ENCODE measurements around the gene SRSF10.
A peak's percentile ranks its signal among the peaks of the same experiment; 100 is the strongest.
"Not testable (repeated sequence)": the region's sequence is repeated elsewhere in the genome, so short reads cannot be mapped to it uniquely, and the experiment has no call there.

Gene SRSF10

DNA sequence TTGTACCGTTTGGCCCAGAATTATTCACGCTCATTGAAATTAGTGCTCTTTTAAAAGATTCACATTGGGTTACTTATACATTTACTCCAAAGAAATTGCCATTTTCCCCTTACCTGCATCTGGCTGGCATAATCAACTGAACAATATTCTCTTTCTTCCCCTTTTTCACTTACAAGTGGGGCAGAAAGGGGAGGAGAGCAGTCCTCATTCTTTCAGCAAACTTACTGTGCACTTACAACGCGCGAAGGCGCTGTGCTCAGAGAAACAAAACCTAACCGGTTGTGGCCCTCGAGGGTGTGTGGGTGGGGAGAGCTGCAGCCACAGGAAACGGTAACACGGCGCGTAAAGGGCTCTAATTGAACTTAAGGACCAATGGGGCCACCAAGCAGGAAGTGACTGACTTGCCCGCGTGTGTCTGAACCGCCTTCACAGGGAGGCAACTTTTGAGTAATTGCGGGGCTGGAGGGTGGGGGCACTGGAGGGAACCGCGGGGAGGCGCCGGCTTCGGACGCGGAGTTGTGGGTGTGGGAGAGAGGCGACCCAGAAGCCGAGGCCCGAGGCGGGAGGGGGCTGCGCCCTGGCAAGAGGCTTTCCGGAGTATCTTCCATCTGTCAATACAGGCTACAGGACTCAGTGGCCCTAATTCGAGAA, 21.2 kb downstream of the SRSF10 start:
- ATAC-seq: peak; percentile 78
- no peak for TF ChIP-seq ZNF70 (CRISPR knock-in tag; IDR thresholded peaks at IDR 0.05)
- TF ChIP-seq ZC3H10 (CRISPR knock-in tag; IDR thresholded peaks at IDR 0.05): no peak
- TF ChIP-seq GLIS3 (CRISPR knock-in tag; IDR thresholded peaks at IDR 0.05): no peak
- no peak for TF ChIP-seq ARNTL (CRISPR knock-in tag; IDR thresholded peaks at IDR 0.05; ENCODE audit: borderline replicate concordance, low read depth)
- TF ChIP-seq, protein P1, sequence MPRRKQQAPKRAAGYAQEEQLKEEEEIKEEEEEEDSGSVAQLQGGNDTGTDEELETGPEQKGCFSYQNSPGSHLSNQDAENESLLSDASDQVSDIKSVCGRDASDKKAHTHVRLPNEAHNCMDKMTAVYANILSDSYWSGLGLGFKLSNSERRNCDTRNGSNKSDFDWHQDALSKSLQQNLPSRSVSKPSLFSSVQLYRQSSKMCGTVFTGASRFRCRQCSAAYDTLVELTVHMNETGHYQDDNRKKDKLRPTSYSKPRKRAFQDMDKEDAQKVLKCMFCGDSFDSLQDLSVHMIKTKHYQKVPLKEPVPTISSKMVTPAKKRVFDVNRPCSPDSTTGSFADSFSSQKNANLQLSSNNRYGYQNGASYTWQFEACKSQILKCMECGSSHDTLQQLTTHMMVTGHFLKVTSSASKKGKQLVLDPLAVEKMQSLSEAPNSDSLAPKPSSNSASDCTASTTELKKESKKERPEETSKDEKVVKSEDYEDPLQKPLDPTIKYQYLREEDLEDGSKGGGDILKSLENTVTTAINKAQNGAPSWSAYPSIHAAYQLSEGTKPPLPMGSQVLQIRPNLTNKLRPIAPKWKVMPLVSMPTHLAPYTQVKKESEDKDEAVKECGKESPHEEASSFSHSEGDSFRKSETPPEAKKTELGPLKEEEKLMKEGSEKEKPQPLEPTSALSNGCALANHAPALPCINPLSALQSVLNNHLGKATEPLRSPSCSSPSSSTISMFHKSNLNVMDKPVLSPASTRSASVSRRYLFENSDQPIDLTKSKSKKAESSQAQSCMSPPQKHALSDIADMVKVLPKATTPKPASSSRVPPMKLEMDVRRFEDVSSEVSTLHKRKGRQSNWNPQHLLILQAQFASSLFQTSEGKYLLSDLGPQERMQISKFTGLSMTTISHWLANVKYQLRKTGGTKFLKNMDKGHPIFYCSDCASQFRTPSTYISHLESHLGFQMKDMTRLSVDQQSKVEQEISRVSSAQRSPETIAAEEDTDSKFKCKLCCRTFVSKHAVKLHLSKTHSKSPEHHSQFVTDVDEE (CRISPR knock-in tag; IDR thresholded peaks at IDR 0.05): 0 out of 2 replicates have a peak, but pooled peaks have one; percentile 41
- no peak for TF ChIP-seq ZNF8 (CRISPR knock-in tag; IDR thresholded peaks at IDR 0.05)
- TF ChIP-seq ISL1 (CRISPR knock-in tag; IDR thresholded peaks at IDR 0.05): 0 out of 2 replicates have a peak, but pooled peaks have one; percentile 9
- no peak for TF ChIP-seq OSR1 (CRISPR knock-in tag; IDR thresholded peaks at IDR 0.05)
- TF ChIP-seq RARB (CRISPR knock-in tag; IDR thresholded peaks at IDR 0.05): no peak
- TF ChIP-seq SNAI2 (CRISPR knock-in tag; IDR thresholded peaks at IDR 0.05): no peak
- TF ChIP-seq ESRRG (CRISPR knock-in tag; IDR thresholded peaks at IDR 0.05): no peak
- no peak for TF ChIP-seq TCF4 (CRISPR knock-in tag; IDR thresholded peaks at IDR 0.05; ENCODE audit: borderline replicate concordance)

DNA sequence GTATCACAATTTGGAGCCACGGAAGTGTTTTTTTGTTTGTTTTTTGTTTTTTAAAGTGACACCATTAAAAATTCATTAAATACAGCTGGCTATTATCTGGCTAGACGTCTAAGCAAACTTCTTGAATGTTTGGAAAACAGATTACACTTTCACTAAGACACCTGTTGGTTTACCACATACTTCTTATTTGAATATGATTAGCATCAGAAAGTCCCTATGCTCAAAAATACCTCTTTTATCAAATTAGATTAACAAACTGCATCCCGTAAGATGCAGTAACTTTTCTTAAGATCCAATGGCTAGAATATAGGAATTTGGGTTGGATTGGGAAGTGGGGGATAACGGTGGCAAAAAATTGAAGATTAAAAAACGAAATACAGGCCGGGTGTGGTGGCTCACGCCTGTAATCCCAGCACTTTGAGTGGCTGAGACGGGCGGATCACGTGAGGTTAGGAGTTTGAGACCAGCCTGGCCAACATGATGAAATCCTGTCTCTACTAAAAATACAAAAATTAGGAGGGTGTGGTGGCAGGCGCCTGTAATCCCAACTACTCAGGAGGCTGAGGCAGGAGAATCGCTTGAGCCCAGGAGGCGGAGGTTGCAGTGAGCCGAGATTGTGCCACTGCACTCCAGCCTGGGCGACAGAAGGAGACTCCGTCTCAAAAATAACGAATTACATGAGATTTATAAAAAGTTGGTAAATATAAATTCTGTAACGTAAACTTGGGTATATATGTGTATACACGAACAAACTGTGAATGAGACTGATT, 21.9 kb downstream of the SRSF10 start:
- not testable (repeated sequence) for ATAC-seq

DNA sequence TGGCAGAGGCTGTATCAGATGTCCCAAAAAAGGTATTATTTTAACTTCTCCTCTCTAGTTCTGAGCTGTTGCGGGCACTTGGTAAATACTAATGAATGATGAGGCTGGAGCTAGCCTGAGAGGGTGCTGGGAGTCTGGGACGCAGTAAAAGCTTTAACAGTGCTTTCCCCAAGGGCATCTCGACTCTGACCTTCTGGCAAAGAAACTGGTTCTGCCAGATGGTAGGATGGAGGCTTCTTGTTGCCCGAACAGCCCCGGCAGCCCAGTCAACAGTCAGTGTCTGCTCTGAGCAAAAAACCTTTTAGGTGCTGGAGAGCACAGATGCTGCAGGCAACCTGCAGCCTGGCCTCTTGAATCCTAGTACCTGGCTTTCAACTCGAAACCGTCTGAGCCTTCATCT, 23.0 kb downstream of the SRSF10 start:
- TF ChIP-seq ESRRG (CRISPR knock-in tag; IDR thresholded peaks at IDR 0.05) (no peak), ZNF70 (CRISPR knock-in tag; IDR thresholded peaks at IDR 0.05) (no peak), ZNF8 (CRISPR knock-in tag; IDR thresholded peaks at IDR 0.05) (no peak), RARB (CRISPR knock-in tag; IDR thresholded peaks at IDR 0.05) (no peak), BACH2 (CRISPR knock-in tag; IDR thresholded peaks at IDR 0.05; ENCODE audit: borderline replicate concordance) (no peak), GLIS3 (CRISPR knock-in tag; IDR thresholded peaks at IDR 0.05) (no peak), TCF4 (CRISPR knock-in tag; IDR thresholded peaks at IDR 0.05; ENCODE audit: borderline replicate concordance) (no peak), CSDC2 (CRISPR knock-in tag; IDR thresholded peaks at IDR 0.05) (no peak), SNAI2 (CRISPR knock-in tag; IDR thresholded peaks at IDR 0.05) (no peak)
- TF ChIP-seq, protein P2, sequence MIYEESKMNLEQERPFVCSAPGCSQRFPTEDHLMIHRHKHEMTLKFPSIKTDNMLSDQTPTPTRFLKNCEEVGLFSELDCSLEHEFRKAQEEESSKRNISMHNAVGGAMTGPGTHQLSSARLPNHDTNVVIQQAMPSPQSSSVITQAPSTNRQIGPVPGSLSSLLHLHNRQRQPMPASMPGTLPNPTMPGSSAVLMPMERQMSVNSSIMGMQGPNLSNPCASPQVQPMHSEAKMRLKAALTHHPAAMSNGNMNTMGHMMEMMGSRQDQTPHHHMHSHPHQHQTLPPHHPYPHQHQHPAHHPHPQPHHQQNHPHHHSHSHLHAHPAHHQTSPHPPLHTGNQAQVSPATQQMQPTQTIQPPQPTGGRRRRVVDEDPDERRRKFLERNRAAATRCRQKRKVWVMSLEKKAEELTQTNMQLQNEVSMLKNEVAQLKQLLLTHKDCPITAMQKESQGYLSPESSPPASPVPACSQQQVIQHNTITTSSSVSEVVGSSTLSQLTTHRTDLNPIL (CRISPR knock-in tag; IDR thresholded peaks at IDR 0.05; ENCODE audit: low read depth): no peak
- no peak for ATAC-seq

DNA sequence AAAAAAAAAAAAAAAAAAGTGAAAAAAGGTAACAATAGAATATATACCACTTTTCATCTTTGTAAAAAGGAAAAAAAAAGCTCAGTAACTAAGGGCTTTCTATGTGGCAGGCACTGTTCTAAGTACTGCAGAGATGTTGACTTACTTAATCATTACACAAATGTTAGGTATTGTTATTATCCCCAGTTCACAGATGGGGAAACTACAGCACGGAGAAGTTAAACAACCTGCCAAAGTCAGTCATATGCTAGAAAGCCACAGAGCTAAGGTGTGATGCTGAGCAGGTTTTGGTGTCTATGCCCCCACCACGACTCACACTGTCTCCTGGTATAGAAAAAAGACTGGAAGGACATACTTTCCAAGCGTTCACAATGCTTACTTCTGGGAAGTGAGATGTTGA, 27.1 kb downstream of the SRSF10 start:
- ATAC-seq: no peak
- no peak for TF ChIP-seq ZC3H10 (CRISPR knock-in tag; IDR thresholded peaks at IDR 0.05)

GRCh38 chr1:23947366-23947765, 32.8 kb downstream of the SRSF10 start:
- TF ChIP-seq ZNF8 (CRISPR knock-in tag; IDR thresholded peaks at IDR 0.05) (no peak), OSR1 (CRISPR knock-in tag; IDR thresholded peaks at IDR 0.05) (no peak), ZFP3 (CRISPR knock-in tag; IDR thresholded peaks at IDR 0.05) (no peak), ZC3H10 (CRISPR knock-in tag; IDR thresholded peaks at IDR 0.05) (no peak), ISL1 (CRISPR knock-in tag; IDR thresholded peaks at IDR 0.05) (no peak), CSDC2 (CRISPR knock-in tag; IDR thresholded peaks at IDR 0.05) (no peak), SNAI2 (CRISPR knock-in tag; IDR thresholded peaks at IDR 0.05) (no peak), CSRNP3 (CRISPR knock-in tag; IDR thresholded peaks at IDR 0.05) (no peak), ESRRG (CRISPR knock-in tag; IDR thresholded peaks at IDR 0.05) (no peak), RARB (CRISPR knock-in tag; IDR thresholded peaks at IDR 0.05) (no peak), GLIS3 (CRISPR knock-in tag; IDR thresholded peaks at IDR 0.05) (no peak), POU6F1 (CRISPR knock-in tag; IDR thresholded peaks at IDR 0.05; ENCODE audit: borderline replicate concordance, low read depth) (no peak), ARNTL (CRISPR knock-in tag; IDR thresholded peaks at IDR 0.05; ENCODE audit: borderline replicate concordance, low read depth) (no peak), PPARA (CRISPR knock-in tag; IDR thresholded peaks at IDR 0.05; ENCODE audit: borderline replicate concordance) (no peak), BACH2 (CRISPR knock-in tag; IDR thresholded peaks at IDR 0.05; ENCODE audit: borderline replicate concordance) (no peak)
- TF ChIP-seq, protein P1 (CRISPR knock-in tag; IDR thresholded peaks at IDR 0.05): no peak
- TF ChIP-seq, protein P2 (CRISPR knock-in tag; IDR thresholded peaks at IDR 0.05; ENCODE audit: low read depth): no peak
- no peak for ATAC-seq
